Epithelial cell of proximal tubule (primary cell): ENCODE data around the gene CTTN. TPM values are rescaled to one million over a fixed set of nuclear protein-coding genes. Genes with fewer than 3 reads are reported as not detected.
A peak's percentile ranks its signal among the peaks of the same experiment; 100 is the strongest.

Experiments used
- DNase-seq: peaks from one replicate; pipeline ENCODE4 v3.0.0-alpha.2; 2011; ENCODE audit warnings: low read depth
- H3K4me3 ChIP-seq: 2 replicates; pipeline ENCODE4 v1.5.1; 2011; ENCODE audit warnings: low read depth, mild to moderate bottlenecking, low read length
- total RNA-seq: library from RNA; depleted of rRNA; stranded (reverse); fragments of >200 nt; gene quantifications from 2 replicates; pipeline ENCODE4 v1.2.3, GENCODE V29; 2015
- TF ChIP-seq, protein P1 (sequence below): conservative IDR thresholded peaks from 2 replicates; pipeline ENCODE4 v1.5.1; 2012; ENCODE audit warnings: low read depth, mild to moderate bottlenecking, low read length

Gene CTTN
- total RNA-seq, 1 donor from 2014 or later = 254 TPM

DNA sequence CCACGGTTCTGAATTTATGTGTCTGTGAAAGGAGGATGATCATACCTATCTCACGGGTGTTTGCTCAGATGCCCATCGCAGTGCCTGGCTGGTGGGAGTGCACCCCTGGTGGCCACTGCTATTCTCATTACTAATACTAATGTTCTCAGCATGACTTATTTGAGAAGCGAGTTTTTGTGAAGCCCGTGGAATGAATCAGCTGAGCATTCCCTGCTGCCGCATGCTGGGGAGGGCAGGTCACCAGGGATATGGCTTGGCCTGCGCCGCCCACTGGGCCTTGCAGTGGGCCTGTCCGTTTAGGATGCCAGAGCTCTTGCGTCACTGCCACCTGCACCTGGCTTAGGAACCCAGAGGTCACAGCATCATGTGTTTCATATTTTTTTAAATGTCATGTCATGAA is 16.9 kb downstream of the CTTN start:
- TF ChIP-seq, protein P1, sequence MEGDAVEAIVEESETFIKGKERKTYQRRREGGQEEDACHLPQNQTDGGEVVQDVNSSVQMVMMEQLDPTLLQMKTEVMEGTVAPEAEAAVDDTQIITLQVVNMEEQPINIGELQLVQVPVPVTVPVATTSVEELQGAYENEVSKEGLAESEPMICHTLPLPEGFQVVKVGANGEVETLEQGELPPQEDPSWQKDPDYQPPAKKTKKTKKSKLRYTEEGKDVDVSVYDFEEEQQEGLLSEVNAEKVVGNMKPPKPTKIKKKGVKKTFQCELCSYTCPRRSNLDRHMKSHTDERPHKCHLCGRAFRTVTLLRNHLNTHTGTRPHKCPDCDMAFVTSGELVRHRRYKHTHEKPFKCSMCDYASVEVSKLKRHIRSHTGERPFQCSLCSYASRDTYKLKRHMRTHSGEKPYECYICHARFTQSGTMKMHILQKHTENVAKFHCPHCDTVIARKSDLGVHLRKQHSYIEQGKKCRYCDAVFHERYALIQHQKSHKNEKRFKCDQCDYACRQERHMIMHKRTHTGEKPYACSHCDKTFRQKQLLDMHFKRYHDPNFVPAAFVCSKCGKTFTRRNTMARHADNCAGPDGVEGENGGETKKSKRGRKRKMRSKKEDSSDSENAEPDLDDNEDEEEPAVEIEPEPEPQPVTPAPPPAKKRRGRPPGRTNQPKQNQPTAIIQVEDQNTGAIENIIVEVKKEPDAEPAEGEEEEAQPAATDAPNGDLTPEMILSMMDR = peak; percentile 26
- H3K4me3 ChIP-seq = no peak overlapping the region
- DNase-seq = no peak

- H3K4me3 ChIP-seq = no peak overlapping the region
- TF ChIP-seq, protein P1 = no peak
- DNase-seq = no peak
Measured at GRCh38 chr11:70415642-70416395, 17.5 kb downstream of the CTTN start.

GRCh38 chr11:70416881-70417280 is 18.6 kb downstream of the CTTN start:
- TF ChIP-seq, protein P1 = no peak

GRCh38 chr11:70418130-70418529 is 19.8 kb downstream of the CTTN start:
- no peak for DNase-seq
- H3K4me3 ChIP-seq = no peak overlapping the region
- TF ChIP-seq, protein P1 = no peak

More at GRCh38 chr11:70416881-70417280, 18.6 kb downstream of the CTTN start:
- DNase-seq = no peak
- no peak overlapping the region for H3K4me3 ChIP-seq

DNA sequence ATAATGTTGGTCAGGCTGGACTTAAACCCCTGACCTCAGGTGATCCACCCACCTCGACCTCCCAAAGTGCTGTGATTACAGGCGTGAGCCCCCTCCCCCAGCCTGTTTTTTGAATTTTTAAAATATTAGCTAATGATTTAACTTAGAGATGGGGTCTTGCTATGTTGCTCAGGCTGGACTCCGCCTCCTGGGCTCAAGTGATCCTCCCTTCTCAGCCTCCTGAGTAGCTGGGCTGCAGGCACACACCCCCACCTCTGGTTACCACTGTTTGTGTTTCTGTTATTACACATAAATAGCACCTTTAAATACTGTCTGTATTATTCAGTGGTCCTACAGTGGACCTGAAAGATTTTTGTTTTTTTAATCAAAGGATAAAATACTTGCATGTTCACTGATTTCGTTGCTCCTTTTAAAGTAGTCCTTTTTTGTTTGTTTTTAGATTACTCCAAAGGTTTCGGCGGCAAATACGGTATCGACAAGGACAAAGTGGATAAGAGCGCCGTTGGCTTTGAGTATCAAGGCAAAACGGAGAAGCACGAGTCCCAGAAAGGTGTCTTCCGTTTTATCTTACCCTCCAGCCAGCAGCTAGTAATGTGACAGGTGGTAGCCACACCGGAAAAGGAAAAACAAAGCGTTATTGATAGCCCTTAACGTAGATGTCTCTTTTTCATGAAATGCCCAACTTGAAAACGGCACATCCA is 21.1 kb downstream of the CTTN start:
- TF ChIP-seq, protein P1 = no peak
- H3K4me3 ChIP-seq = no peak overlapping the region
- no peak for DNase-seq

DNA sequence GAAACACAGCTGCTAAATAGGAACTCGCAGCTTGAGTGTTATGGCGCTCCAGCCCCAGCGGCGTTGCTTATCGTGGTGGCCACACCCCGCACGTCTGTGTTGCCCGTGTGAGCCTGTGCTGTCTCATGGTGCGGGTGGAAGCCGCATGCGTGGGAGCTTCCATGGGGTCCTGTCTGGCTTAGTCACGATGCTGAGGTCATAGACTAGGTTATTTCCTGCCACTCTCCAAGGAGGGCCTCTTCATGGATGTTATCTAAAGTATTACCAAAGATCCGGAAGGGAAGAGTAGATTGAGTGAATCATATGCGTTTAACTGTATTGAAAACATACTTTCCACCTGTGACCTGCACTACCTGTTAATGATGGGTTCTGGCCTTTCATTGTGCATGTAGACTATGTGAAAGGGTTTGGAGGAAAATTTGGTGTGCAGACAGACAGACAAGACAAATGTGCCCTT is 21.7 kb downstream of the CTTN start:
- TF ChIP-seq, protein P1 = no peak
- no peak for DNase-seq
- H3K4me3 ChIP-seq = no peak overlapping the region
